Right lobe of liver (tissue), 4 donors: Measurements from ENCODE around the gene ADGRE1.

Source experiments
- POLR2A ChIP-seq: fragments of 450-650 bp; IDR thresholded peaks from one replicate; pipeline ENCODE4 v1.6.1; 2017; ENCODE audit warnings: antibody characterized with exemption, mild to moderate bottlenecking
- TF ChIP-seq, protein P1 (sequence below), 4 donors: fragments of 200-600 bp in 3 of 4; fragments of 450-650 bp in 1 of 4; IDR thresholded peaks; one replicate each; pipeline versions ENCODE4 v1.5.1 to v1.8.0; 2016 to 2022; ENCODE audit warnings: antibody characterized with exemption in 4 of 4, mild to moderate bottlenecking in 2 of 4
- donor health status: DM: no; HTN: no; CAD: no.
- donor health status: DM: no; HTN: no; CAD: no.
- donor health status: DM: no; HTN: yes; CAD: no.

DNA sequence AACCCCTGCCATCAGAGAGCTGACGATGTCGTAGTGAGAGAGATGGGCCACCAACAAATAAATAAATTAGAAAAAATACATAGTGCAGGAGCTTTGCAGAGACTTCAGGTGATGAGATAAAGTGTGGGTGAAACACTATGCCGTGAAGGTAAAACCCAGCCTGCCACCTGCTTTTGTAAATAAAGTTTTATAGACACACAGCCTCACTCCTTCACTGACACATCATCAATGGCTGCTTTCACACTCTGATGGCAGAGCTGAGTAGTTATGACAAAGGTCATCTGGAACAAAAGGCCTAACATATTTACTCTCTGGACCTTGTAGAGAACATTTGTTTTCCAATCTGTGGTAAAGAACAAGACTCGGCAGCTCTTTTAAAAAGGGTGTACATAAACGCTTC lies 88.8 kb downstream of the ADGRE1 start:
- TF ChIP-seq, protein P1, sequence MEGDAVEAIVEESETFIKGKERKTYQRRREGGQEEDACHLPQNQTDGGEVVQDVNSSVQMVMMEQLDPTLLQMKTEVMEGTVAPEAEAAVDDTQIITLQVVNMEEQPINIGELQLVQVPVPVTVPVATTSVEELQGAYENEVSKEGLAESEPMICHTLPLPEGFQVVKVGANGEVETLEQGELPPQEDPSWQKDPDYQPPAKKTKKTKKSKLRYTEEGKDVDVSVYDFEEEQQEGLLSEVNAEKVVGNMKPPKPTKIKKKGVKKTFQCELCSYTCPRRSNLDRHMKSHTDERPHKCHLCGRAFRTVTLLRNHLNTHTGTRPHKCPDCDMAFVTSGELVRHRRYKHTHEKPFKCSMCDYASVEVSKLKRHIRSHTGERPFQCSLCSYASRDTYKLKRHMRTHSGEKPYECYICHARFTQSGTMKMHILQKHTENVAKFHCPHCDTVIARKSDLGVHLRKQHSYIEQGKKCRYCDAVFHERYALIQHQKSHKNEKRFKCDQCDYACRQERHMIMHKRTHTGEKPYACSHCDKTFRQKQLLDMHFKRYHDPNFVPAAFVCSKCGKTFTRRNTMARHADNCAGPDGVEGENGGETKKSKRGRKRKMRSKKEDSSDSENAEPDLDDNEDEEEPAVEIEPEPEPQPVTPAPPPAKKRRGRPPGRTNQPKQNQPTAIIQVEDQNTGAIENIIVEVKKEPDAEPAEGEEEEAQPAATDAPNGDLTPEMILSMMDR (IDR thresholded peaks at IDR 0.05), result no peak
- no peak for TF ChIP-seq POLR2A
